NAMALWA (cell line): ENCODE results near the gene SMU1.

Experiments used
- DNase-seq: peaks from one replicate; pipeline ENCODE4 v3.0.0-alpha.2; 2015; ENCODE audit warnings: low spot score

SMU1 gene

GRCh38 chr9:33076046-33077004 lies at the start of gene SMU1:
Gene SMU1 (minus strand): TSS chr9:33076674. CDS start chr9:33076608, 66 bp downstream.
- peak; percentile 99 for DNase-seq

- no peak for DNase-seq
Measured at GRCh38 chr9:33125461-33125860, 49.0 kb upstream of the SMU1 start.

GRCh38 chr9:33124751-33125381 lies 48.4 kb upstream of the SMU1 start:
- DNase-seq, result peak; percentile 91

GRCh38 chr9:33124046-33124445 lies 47.6 kb upstream of the SMU1 start:
- DNase-seq, result no peak

- DNase-seq, result no peak
Measured at GRCh38 chr9:33123407-33124031, 47.0 kb upstream of the SMU1 start.

DNA sequence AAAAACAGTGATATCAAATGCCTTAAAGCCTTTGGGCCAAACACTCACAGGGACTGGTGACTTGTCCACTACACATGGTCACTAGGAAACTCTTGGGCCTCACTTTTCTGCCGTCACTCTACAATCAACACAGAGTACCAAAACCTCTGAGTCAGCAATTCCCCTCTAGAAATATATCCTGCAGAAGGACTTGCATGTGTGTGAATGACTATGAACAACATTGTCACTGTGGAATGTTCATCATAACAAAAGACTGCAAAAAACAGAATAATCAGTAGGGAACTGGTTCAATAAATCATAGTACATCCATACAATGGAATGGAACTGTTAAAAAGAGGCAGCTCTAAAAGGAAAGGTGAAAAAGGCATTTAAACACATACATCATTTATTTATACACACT lies 44.1 kb upstream of the SMU1 start:
- DNase-seq, result no peak

DNA sequence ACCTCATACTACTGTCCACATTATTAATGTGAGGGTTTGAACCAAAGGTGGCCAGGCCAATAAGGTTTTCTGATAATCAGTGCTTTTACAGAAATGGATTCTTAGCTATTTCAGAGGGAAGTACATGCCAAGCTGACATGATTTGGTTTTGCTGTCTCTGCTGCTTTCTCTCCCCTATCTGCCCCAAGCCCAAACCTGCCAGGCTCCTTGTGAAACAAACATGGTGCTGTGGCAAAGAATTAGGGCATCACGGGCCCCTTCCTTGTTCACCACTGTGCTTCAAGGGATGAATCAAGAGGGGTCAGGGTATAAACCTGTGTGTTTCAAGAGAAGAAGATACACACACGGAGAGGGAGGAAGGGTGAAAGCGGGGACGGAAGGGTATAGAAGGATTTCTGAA lies 41.3 kb upstream of the SMU1 start:
- no peak for DNase-seq

DNA sequence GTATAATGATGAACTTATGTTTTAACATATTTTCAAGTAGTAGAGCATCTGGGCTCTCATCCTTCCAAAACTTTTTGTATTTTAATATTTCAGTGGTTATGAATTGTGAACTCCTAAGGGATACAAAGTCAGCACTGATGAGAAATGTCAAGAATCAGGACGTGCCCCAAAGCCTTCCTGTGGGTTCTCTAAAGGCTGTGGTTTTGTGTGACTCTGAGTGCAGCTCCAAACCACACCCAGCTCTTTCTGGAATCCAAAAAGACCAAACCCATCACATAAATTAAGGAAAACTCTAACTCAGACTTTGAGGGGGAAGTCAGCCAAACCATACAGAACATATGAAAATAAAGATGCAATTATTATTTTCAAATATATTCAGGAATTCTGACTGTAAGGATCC lies 40.8 kb upstream of the SMU1 start:
- no peak for DNase-seq

DNA sequence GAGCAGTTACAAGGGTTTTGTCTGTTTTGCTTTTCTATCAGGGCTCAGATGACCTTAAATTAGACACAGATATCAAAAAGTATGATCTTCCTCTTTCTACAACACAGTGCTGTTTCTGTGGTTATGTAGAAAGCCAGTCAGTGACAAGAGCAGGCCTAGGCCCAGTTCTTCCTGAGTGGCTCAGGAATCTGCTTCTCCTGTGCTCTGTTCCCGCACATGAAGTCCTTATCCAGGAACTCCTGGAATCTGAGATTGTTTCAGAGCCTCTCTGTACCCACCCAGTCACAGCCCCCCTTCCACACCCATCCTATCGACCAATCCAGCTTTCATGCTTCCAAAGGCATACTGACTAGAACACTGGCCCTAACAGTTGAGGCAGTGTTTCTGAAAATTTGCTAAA lies 40.4 kb upstream of the SMU1 start:
- no peak for DNase-seq

GRCh38 chr9:33114746-33115145 lies 38.3 kb upstream of the SMU1 start:
- DNase-seq, result no peak

DNA sequence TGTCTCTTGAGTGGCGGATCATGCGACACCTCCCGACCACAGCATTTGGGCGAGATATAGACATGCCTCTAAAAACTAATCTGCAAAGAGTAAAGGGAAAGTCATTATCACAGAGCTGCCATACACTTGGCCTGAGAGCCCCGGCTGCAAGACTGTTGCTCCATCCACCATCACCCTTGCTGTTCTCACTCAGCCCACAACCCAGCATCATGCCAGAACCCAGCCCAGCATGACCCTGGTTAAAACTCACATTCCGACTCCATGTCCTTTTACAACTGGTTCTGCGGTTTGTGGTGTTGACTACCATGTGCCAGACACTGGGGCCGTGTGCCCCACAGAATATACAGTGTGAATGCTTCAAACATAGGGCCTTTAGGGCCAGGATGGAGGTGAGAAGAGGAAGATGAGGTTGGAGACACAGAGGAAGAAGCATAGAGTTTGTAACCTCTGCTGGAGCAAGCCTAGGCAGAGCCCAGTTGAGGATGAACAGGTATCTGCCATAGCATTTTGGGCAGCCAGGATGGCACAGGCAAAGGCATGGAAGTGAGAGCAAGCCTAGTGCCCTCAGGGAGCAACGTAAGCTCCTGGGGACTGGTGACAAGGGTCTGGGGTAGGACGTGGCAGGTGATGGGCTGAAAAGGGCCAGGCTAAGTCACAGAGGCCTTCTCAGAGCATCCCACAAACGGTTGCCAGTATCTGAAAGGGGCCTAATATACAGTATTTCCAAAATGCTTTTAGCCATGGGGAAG lies 37.5 kb upstream of the SMU1 start:
- no peak for DNase-seq

GRCh38 chr9:33112094-33112493 lies 35.6 kb upstream of the SMU1 start:
- no peak for DNase-seq

DNA sequence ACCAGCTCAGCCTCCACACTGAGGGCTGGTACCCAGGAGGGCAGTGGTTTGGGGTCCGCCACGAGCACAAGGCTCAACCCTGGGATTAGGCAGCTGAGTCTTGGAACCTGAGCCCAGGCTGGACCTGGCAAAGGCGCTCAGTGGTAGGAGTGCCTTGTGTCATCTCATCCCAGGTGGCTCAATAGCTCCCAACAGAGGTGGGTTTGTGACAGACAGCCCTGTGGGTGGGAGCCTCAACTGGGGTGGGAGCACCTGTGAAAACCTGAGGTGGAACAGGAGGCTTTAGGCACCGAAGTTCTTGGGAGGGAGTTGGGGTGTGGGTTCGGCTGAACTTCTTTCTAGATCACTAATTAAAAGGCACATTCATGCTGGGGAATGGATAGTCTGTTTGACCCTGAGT lies 35.2 kb upstream of the SMU1 start:
- DNase-seq, result no peak

- no peak for DNase-seq
Measured at GRCh38 chr9:33110686-33111085, 34.2 kb upstream of the SMU1 start.

DNA sequence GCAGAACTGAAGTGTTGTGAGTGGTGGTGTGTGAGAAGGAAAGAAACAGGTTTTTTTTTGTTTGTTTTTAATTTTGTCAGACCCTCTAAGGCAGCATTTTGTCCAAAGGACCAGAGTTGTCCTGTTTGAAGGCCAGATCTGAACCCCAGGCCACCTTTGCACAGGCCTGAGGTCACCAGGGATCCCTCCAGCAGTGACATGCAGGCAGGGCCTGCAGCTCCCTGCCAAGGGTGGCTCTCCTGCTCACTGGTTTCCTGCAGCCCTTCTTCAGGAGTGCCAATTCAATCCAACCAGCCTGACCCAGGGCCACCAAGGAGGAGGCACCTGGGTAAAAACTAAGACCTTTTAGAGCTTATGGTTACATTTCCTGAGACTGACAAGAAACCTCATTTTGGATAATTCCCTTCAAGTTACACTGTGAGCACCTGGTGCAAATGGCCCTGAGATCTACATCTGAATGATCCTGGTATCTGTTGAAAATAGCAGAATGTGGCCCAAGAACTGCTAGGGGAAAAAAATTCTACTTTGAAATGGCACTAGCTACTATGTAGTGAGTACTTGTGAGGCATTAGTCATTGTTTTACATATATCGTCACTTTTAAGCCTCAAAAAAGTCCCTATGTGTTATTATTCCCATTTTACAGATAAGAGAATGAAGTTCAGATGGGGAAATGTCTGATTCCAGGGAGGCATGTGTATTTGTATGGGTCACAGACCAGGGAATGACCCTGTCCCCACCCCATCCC lies 33.5 kb upstream of the SMU1 start:
- no peak for DNase-seq

- no peak for DNase-seq
Measured at GRCh38 chr9:33109097-33109496, 32.6 kb upstream of the SMU1 start.

- no peak for DNase-seq
Measured at GRCh38 chr9:33108472-33108871, 32.0 kb upstream of the SMU1 start.

DNA sequence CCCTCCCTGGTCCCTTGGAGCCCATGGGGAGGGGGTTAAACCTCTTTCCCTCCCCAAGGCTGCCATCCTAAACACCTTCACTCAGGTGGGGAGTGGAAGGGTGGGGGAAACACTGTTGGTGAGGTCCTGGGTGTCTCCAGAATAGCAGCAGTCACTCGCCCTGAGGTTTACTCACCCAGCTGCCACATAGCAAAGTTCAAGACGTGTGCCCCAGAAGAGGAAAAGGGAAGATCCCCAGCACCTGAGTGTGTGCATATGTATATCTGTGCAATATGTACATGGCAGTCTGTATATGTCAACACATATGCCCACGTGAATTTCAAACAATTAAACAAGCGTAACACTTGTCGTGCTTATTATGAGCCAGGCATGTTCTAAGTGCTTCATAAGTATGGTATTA lies 31.3 kb upstream of the SMU1 start:
- DNase-seq, result peak; percentile 34

DNA sequence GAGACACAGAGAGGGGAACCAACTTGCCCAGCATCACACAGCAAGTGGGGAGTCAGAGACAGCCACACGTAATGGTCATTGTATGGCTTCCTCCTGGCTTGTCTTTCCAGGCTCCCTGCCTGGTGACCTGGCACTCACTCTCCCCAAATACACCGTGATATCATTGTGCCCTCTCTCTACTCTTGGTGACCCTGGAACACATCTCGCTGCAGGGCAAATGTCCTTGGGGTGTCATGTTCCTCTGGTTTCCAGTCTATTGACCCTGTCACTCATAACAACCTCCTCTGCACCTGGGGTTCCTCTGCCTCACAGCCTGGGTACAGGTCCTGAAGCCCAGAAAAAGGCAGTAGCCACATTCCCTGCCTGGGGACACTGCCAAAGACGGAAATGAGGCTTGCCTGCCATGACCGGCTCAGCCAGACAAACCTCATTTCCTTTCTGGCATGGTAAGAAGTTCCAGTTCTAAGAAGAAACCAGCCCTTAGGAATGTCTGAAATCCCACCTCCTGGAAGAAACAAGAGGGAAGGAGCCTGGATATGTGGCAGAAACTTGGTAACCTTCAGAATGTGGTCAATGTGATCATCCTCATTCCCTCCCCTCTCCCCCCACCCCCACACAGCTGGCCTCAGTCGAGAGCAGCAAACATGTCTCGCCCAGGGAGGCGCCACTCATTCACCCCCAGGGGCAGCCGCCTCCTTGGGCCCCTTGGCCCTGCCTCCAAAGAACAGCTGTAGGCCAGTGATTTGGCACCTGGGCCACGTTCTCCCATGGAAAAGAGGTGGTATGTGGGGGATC lies 30.6 kb upstream of the SMU1 start:
- DNase-seq, result peak; percentile 41

DNA sequence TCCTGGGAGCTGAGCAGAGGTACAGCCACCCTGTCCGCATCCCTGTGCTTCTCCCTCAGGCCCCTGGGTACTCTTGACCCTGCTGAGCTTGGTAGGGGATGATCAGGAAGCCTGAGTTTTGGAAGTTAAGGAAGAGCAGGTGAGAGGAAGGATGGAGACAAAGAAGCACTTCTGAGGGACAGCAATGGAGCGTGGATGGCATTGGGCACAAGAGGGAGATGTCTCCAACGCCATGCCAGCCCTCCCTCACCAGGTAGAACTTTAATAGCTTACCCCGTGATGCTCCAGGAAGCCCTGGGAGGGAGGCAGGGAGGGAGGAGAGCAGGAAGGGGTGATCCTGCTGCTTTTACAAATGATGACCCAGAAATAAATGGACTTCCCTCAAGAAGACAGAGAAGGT lies 29.9 kb upstream of the SMU1 start:
- no peak for DNase-seq

- no peak for DNase-seq
Measured at GRCh38 chr9:33105959-33106358, 29.5 kb upstream of the SMU1 start.
